Ramos (cell line): ENCODE measurements around the gene CTNNA3.
"Not testable (repeated sequence)": the region's sequence is repeated elsewhere in the genome, so short reads cannot be mapped to it uniquely, and the experiment has no call there.

Experiments used
- in situ Hi-C: fragments of 300-500 bp; cut with MboI; formaldehyde crosslinking; loops from one replicate; pipeline ENCODE4 v1.14.3; 2022; ENCODE audit warnings: low sequenced_read_pairs; ENCODE audit not compliant: unreplicated experiment

The CTNNA3 gene

DNA sequence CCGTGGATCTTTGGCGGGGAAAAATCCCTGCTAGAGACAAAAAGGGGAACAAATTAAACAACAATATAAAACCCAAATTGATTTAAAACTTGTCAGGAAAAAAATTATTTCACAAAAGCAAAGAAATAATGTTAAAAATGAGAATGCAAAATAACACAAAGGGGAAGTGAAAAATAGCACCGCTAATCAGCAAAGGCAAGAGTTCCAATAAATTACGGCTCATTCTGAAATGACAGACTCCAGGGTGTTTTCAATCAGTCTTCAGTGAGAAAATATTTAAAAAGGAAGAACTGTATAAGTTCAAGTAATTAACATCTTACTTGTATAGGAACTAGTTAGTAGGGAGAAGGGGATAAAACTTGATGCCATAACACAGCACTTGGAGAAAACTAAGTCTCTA lies 433.3 kb downstream of the CTNNA3 start:
- in situ Hi-C loops: no loop called here

GRCh38 chr10:67261300-67261797 lies 434.6 kb downstream of the CTNNA3 start:
- in situ Hi-C loops: no loop called here

DNA sequence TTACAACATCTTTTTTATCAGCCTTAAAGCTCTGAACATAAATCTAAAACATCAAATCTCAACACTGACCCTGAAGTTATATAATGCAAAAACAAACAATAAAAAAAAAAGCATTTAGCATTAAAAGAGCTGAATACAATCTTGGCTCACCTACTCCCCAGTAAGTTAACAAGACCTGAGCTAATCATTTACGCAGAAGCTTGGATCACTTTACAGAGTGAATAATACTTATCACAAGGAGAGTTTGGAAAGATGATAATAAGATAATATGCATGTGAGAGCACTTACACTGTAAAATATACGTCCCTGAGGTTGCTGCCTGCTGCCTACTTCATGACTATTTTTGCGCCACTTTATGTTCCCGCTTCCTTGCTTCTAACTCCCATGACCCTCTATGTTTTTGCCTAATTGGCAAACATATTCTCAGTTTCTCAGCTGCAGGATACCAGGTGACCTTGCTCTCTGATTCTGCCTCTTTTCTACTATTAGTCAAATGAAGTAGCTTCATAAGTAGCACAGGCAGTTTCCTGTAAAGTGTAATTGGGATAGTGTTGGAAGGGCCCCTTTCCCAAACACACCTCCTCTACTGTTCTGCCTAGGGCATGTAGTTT lies 436.6 kb downstream of the CTNNA3 start:
- in situ Hi-C loops: no loop called here

- in situ Hi-C loops: no loop called here
Observed at GRCh38 chr10:67257427-67258144, 438.4 kb downstream of the CTNNA3 start.

GRCh38 chr10:67257018-67257417 lies 439.0 kb downstream of the CTNNA3 start:
- in situ Hi-C loops: no loop called here

DNA sequence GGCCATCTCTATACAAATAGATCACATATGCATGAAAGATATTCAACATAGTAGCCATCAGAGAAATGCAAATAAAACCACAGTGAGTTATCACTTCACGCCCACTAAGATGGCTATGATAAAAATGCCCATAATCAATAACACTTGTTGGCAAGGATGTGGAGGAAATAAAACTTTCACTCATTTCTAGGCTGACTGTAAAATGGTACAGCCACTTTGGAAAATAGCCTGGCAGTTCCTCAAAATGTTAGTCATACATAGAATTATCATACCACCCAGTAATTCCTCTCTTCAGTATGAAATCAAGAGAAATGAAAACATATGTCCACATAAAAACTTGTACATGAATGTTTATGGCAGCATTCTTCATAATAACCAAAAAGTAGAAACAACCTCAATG lies 445.3 kb downstream of the CTNNA3 start:
- in situ Hi-C loops: no loop called here

- in situ Hi-C loops: no loop called here
Observed at GRCh38 chr10:67246066-67246555, 449.9 kb downstream of the CTNNA3 start.

- in situ Hi-C loops: no loop called here
Observed at GRCh38 chr10:67242528-67242927, 453.5 kb downstream of the CTNNA3 start.

GRCh38 chr10:67241451-67241850 lies 454.5 kb downstream of the CTNNA3 start:
- in situ Hi-C loops: no loop called here

- in situ Hi-C loops: no loop called here
Observed at GRCh38 chr10:67239864-67240497, 456.0 kb downstream of the CTNNA3 start.

- in situ Hi-C loops: not testable (repeated sequence)
Observed at GRCh38 chr10:67230680-67231500, 465.1 kb downstream of the CTNNA3 start.

GRCh38 chr10:67225226-67225625 lies 470.8 kb downstream of the CTNNA3 start:
- in situ Hi-C loops: no loop called here

DNA sequence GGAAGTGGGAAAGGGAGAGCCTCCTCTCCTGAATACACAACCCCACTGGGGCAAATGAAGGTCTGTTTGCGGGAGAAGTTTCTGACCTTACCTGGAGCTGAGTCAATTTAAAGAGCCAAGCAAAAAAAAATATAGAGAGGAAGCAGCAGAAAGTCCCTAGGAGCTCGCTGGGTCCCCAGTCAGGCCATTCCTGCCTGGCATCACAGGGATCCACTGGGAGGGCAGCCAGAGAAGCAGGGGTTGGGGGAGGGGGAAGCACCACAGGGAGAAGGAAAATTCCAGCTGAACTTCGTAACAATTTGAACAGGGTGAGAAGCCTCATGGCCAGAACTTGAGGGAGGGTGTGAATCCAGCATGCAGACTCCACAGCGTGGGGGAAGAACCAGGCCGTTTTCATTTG lies 471.4 kb downstream of the CTNNA3 start:
- in situ Hi-C loops: no loop called here

GRCh38 chr10:67222934-67223333 lies 473.1 kb downstream of the CTNNA3 start:
- in situ Hi-C loops: no loop called here

GRCh38 chr10:67221939-67222494 lies 474.0 kb downstream of the CTNNA3 start:
- in situ Hi-C loops: no loop called here

- in situ Hi-C loops: no loop called here
Observed at GRCh38 chr10:67211680-67212079, 484.3 kb downstream of the CTNNA3 start.

GRCh38 chr10:67207923-67208322 lies 488.1 kb downstream of the CTNNA3 start:
- in situ Hi-C loops: not testable (repeated sequence)

- in situ Hi-C loops: no loop called here
Observed at GRCh38 chr10:67200913-67201564, 495.0 kb downstream of the CTNNA3 start.

DNA sequence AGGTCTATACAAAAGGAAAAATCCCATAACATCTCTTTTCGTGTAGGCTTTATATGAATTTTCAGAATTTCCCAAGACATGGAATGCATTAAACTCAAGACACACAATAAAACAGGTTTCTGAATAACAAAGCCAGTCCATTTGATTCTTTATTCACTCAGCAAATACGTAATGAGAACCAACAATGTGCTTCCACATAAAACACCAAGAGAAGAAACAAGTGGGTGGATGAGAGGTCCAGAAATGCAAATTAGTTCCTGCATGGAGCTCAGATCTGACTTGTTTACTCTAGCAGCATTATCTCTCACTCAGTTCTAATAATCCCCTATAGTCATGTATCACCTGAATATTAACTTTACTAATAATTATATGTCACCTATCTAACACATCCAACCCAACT lies 520.6 kb downstream of the CTNNA3 start:
- in situ Hi-C loops: no loop called here

DNA sequence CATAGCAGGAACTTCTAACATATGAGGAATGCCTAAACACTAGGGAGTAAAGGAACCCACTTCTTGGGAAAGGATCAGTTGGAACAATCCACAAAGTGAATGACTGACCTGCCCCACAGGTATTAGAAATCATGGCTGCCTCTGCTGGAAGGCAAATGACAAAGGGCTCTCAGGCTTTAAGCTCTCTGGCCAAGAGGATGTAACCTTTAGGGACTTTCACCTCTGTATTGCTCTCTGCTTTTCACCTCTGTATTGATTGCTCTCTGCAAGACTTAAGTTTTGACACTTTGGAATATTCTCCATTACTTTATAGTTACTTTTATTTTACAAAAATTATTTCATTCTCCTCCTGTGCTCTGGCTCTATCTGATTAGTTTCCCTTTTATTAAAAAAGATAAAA lies 522.2 kb downstream of the CTNNA3 start:
- in situ Hi-C loops: no loop called here
